Neuron (in vitro differentiated cells): ENCODE results near the gene STRIT1.
A peak's percentile ranks its signal among the peaks of the same experiment; 100 is the strongest.

Source experiments
- H2AFZ ChIP-seq: one replicate; pipeline ENCODE4 v1.6.1; 2013; ENCODE audit warnings: low read depth, mild to moderate bottlenecking, inconsistent platforms, low read length, moderate library complexity
- H3K27me3 ChIP-seq: one replicate; pipeline ENCODE4 v1.6.1; 2013; ENCODE audit warnings: low read length; ENCODE audit not compliant: insufficient read depth
- H3K36me3 ChIP-seq: one replicate; pipeline ENCODE4 v1.6.1; 2013; ENCODE audit warnings: low read length; ENCODE audit not compliant: insufficient read depth
- H3K4me1 ChIP-seq: one replicate; pipeline ENCODE4 v1.6.1; 2013; ENCODE audit warnings: low read length; ENCODE audit not compliant: insufficient read depth
- H3K4me3 ChIP-seq: 2 replicates; pipeline ENCODE4 v1.5.1; 2013; ENCODE audit warnings: mild to moderate bottlenecking, low read length, moderate library complexity
- H3K9me3 ChIP-seq: one replicate; pipeline ENCODE4 v1.6.1; 2013; ENCODE audit warnings: low read length

STRIT1 gene

DNA sequence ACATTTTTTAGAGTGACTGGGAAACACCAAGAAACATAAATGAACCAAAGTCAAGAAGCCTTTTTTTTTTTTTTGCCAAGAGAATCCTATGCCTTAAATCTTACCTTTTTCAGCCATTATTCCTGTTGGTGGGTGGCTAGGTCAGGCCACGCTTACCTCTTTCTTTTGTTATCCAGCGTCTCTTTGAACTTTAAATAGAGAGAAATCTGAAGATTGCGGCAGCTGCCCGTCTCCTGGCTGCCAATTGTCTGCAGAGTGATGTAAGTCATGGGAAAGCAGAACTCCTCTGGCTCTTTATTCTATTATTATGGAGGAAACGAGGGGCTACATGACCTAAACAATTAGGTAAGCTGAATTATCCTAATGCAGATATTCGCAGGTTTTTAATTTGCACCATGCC, at the start of gene STRIT1:
STRIT1 (minus strand) TSS at position 168 of the 400 bp plus-strand sequence.
- H3K4me1 ChIP-seq, result no peaks in the 10 kb centered on the region
- no peaks in the 10 kb centered on the region for H3K36me3 ChIP-seq

GRCh38 chr3:155342344-155342743, 48.9 kb upstream of the STRIT1 start:
- H3K4me3 ChIP-seq, result no peak overlapping the region
- H3K36me3 ChIP-seq, result no peaks in the 10 kb centered on the region
- H3K27me3 ChIP-seq, result no peaks in the 10 kb centered on the region
- peaks cover 13% of the 10 kb centered on the region for H3K4me1 ChIP-seq
- H2AFZ ChIP-seq, result peak overlapping the region; percentile 92
- no peaks in the 10 kb centered on the region for H3K9me3 ChIP-seq

More for the DNA sequence above, at the start of gene STRIT1:
- no peaks in the 10 kb centered on the region for H3K9me3 ChIP-seq
- H3K4me3 ChIP-seq, result no peak within 1 kb of the TSS
- H3K27me3 ChIP-seq, result no peaks in the 10 kb centered on the region
- H2AFZ ChIP-seq, result no peak within 1 kb of the TSS

- no peaks in the 10 kb centered on the region for H3K36me3 ChIP-seq
- no peaks in the 10 kb centered on the region for H3K9me3 ChIP-seq
- peaks cover 13% of the 10 kb centered on the region for H3K4me1 ChIP-seq
- H3K4me3 ChIP-seq, result no peak overlapping the region
- no peaks in the 10 kb centered on the region for H3K27me3 ChIP-seq
- no peak overlapping the region for H2AFZ ChIP-seq
Observed at GRCh38 chr3:155339052-155339451, 45.6 kb upstream of the STRIT1 start.

GRCh38 chr3:155335724-155336354, 42.4 kb upstream of the STRIT1 start:
- Histone ChIP-seq H3K27me3 (no peaks in the 10 kb centered on the region), H3K9me3 (no peaks in the 10 kb centered on the region), H3K4me1 (no peaks in the 10 kb centered on the region), H2AFZ (no peak overlapping the region), H3K4me3 (no peak overlapping the region), H3K36me3 (no peaks in the 10 kb centered on the region)

- H3K36me3 ChIP-seq, result no peaks in the 10 kb centered on the region
- H3K9me3 ChIP-seq, result no peaks in the 10 kb centered on the region
- no peak overlapping the region for H3K4me3 ChIP-seq
- H3K4me1 ChIP-seq, result no peaks in the 10 kb centered on the region
- no peak overlapping the region for H2AFZ ChIP-seq
- H3K27me3 ChIP-seq, result peaks cover under 1% of the 10 kb centered on the region
Observed at GRCh38 chr3:155334914-155335723, 41.6 kb upstream of the STRIT1 start.

GRCh38 chr3:155334215-155334913, 40.9 kb upstream of the STRIT1 start:
- no peak overlapping the region for H2AFZ ChIP-seq
- H3K4me1 ChIP-seq, result no peaks in the 10 kb centered on the region
- H3K4me3 ChIP-seq, result no peak overlapping the region
- H3K27me3 ChIP-seq, result peaks cover 4% of the 10 kb centered on the region
- no peaks in the 10 kb centered on the region for H3K36me3 ChIP-seq
- H3K9me3 ChIP-seq, result no peaks in the 10 kb centered on the region

DNA sequence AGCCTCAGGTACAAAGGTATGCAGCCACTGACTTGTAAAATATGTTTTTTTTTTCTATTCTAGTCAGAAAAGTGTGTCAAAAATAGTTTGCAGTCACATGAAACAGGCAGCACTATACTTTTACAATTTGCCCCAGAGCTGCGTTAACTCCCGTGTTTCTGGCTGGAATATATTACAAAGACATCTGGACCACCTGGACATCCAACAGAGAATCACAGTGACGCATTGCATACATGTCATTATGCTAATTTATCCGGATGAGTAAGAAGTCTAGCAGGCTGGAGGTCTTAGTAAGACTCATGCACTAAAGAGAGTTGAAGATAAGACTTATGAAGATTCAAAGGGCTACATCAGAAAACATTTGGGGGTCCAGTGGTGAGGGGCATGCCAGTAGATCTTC, 39.2 kb upstream of the STRIT1 start:
- no peak overlapping the region for H3K4me3 ChIP-seq
- no peak overlapping the region for H2AFZ ChIP-seq
- H3K36me3 ChIP-seq, result no peaks in the 10 kb centered on the region
- H3K27me3 ChIP-seq, result peaks cover 6% of the 10 kb centered on the region
- H3K9me3 ChIP-seq, result no peaks in the 10 kb centered on the region
- H3K4me1 ChIP-seq, result no peaks in the 10 kb centered on the region

- peaks cover 6% of the 10 kb centered on the region for H3K27me3 ChIP-seq
- no peak overlapping the region for H2AFZ ChIP-seq
- H3K4me3 ChIP-seq, result no peak overlapping the region
- H3K4me1 ChIP-seq, result no peaks in the 10 kb centered on the region
- no peaks in the 10 kb centered on the region for H3K9me3 ChIP-seq
- H3K36me3 ChIP-seq, result no peaks in the 10 kb centered on the region
Observed at GRCh38 chr3:155331078-155331477, 37.6 kb upstream of the STRIT1 start.

- no peak overlapping the region for H2AFZ ChIP-seq
- H3K27me3 ChIP-seq, result peaks cover 6% of the 10 kb centered on the region
- H3K36me3 ChIP-seq, result no peaks in the 10 kb centered on the region
- H3K9me3 ChIP-seq, result no peaks in the 10 kb centered on the region
- no peaks in the 10 kb centered on the region for H3K4me1 ChIP-seq
- H3K4me3 ChIP-seq, result no peak overlapping the region
Observed at GRCh38 chr3:155330370-155330769, 36.9 kb upstream of the STRIT1 start.

DNA sequence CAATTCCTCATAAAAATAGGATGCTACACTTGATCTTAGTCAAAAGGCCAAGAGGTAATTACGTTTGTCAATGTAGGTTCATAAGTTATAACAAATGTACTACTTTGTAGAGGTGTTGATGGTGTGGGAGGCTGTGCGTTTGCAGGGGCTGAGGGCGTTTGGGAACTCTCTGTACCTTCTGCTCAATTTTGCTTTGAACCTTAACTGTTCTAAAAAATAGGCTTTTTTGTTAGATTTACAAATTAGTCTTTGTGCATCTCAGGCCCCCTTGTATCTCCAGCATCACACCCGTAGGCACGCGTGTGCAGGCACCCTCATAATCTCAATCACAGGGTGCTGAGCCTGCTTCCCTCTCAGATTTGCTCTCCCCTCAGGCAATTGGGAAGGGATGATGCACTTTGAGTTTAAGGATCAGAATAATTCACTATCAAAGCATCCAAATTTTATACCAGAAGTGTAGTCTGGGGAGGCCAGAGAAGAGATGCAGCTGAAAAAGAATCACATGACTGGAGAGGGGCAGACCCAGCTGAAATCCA, 36.1 kb upstream of the STRIT1 start:
- no peaks in the 10 kb centered on the region for H3K36me3 ChIP-seq
- no peaks in the 10 kb centered on the region for H3K4me1 ChIP-seq
- peaks cover 6% of the 10 kb centered on the region for H3K27me3 ChIP-seq
- no peaks in the 10 kb centered on the region for H3K9me3 ChIP-seq
- H2AFZ ChIP-seq, result no peak overlapping the region
- no peak overlapping the region for H3K4me3 ChIP-seq

GRCh38 chr3:155327871-155328270, 34.4 kb upstream of the STRIT1 start:
- H2AFZ ChIP-seq, result no peak overlapping the region
- no peaks in the 10 kb centered on the region for H3K36me3 ChIP-seq
- H3K4me3 ChIP-seq, result no peak overlapping the region
- H3K4me1 ChIP-seq, result no peaks in the 10 kb centered on the region
- H3K9me3 ChIP-seq, result no peaks in the 10 kb centered on the region
- peaks cover 6% of the 10 kb centered on the region for H3K27me3 ChIP-seq

- H3K27me3 ChIP-seq, result peaks cover 6% of the 10 kb centered on the region
- H3K4me3 ChIP-seq, result no peak overlapping the region
- H3K9me3 ChIP-seq, result no peaks in the 10 kb centered on the region
Observed at GRCh38 chr3:155327430-155327829, 33.9 kb upstream of the STRIT1 start.

DNA sequence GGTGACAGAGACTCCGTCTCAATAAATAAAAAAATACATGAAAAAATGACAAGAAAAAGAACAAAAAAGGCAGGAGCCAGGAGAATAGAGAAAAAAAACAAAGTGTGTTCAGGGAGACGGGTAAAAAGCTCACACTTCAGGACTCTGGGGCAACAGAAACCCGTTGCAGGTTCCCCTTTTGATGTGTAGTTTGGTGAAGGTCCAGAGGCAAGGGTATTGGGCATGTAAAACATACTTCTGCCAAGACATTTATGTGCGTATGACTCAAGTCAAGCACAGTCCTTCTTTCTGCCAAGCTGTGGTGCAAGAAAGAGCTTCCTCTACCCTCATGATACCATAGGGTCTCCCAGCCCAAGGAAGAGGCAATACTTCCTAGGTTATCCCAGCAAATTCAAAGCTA, 33.4 kb upstream of the STRIT1 start:
- no peaks in the 10 kb centered on the region for H3K9me3 ChIP-seq
- H3K27me3 ChIP-seq, result peaks cover 6% of the 10 kb centered on the region
- H3K4me3 ChIP-seq, result no peak overlapping the region
- no peaks in the 10 kb centered on the region for H3K4me1 ChIP-seq
- H2AFZ ChIP-seq, result no peak overlapping the region
- no peaks in the 10 kb centered on the region for H3K36me3 ChIP-seq

More at GRCh38 chr3:155327430-155327829, 33.9 kb upstream of the STRIT1 start:
- Histone ChIP-seq H3K4me1 (no peaks in the 10 kb centered on the region), H3K36me3 (no peaks in the 10 kb centered on the region), H2AFZ (no peak overlapping the region)
